GM12875 (cell line): ENCODE data around the gene ARMC3.
"Not testable (repeated sequence)": the region's sequence is repeated elsewhere in the genome, so short reads cannot be mapped to it uniquely, and the experiment has no call there.

Experiments used
- H3K4me3 ChIP-seq: one replicate; pipeline ENCODE4 v1.5.1; 2011; ENCODE audit warnings: low read depth, low read length, control low read depth
- TF ChIP-seq, protein P1 (sequence below): IDR thresholded peaks from 2 replicates; pipeline ENCODE4 v1.5.1; 2011; ENCODE audit warnings: low read depth, mild to moderate bottlenecking, control low read depth, inconsistent platforms, low read length, moderate library complexity, borderline replicate concordance; ENCODE audit not compliant: insufficient read depth

ARMC3 gene

DNA sequence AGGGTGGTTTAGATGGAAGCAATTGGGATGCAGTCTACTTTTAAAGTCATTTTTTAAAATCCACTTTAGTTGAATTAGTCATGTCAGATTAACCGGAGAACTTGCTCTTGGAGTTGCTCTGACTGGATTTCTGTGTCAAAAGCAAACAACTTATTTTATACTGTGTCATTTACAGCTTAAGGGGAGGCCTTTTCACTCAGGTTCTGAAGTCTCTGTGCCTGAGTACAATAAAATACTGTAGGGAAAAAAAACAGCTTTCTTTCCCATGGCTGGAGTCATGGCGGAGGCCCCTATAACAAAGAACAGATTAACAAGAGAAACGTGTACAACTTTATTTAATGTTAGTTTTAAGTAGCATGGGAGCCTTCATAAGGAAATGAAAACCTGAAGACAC lies 128.3 kb downstream of the ARMC3 start:
- no peak overlapping the region for H3K4me3 ChIP-seq

DNA sequence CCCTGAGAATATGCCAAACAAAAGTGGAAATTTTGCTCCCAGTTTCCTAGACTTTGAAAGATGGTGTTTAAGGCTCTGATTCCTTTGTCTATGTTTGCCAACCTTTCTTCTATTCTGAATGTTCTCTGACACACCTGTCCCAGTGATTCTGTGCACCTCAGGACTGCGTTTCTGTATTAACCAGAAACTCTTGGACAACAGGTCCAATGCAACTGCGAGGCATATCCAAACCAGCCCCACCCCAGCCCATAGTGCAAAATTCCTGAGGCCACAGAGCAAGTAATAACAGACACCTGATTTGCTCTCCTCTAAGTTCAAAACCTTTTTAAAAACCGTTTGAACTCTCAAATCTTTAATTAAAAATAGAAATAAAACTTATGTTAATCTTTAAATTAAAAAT lies 130.5 kb downstream of the ARMC3 start:
- TF ChIP-seq, protein P1, sequence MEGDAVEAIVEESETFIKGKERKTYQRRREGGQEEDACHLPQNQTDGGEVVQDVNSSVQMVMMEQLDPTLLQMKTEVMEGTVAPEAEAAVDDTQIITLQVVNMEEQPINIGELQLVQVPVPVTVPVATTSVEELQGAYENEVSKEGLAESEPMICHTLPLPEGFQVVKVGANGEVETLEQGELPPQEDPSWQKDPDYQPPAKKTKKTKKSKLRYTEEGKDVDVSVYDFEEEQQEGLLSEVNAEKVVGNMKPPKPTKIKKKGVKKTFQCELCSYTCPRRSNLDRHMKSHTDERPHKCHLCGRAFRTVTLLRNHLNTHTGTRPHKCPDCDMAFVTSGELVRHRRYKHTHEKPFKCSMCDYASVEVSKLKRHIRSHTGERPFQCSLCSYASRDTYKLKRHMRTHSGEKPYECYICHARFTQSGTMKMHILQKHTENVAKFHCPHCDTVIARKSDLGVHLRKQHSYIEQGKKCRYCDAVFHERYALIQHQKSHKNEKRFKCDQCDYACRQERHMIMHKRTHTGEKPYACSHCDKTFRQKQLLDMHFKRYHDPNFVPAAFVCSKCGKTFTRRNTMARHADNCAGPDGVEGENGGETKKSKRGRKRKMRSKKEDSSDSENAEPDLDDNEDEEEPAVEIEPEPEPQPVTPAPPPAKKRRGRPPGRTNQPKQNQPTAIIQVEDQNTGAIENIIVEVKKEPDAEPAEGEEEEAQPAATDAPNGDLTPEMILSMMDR: no peak
- no peak overlapping the region for H3K4me3 ChIP-seq

More for the DNA sequence above, 128.3 kb downstream of the ARMC3 start:
- TF ChIP-seq, protein P1: no peak

DNA sequence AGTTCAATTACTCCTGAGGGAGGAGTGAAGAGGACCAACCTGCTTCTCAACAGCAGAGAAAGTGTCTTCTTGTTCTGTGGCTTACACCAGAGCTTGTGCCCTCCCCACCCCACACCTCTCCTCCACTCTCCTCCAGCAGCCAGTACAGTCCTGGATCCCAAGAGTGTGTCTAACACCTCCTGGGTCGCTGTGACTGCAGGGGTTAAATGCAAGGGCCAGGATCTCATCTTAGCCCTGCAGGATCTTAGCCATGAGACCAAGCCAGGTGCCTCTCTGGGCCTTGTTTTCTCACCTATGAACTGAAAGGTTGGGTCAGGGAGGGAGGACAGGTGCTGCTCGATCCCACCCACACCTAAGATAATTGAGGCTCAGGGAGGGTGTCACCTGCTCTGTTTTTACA lies 133.1 kb downstream of the ARMC3 start:
- TF ChIP-seq, protein P1: no peak
- no peak overlapping the region for H3K4me3 ChIP-seq

DNA sequence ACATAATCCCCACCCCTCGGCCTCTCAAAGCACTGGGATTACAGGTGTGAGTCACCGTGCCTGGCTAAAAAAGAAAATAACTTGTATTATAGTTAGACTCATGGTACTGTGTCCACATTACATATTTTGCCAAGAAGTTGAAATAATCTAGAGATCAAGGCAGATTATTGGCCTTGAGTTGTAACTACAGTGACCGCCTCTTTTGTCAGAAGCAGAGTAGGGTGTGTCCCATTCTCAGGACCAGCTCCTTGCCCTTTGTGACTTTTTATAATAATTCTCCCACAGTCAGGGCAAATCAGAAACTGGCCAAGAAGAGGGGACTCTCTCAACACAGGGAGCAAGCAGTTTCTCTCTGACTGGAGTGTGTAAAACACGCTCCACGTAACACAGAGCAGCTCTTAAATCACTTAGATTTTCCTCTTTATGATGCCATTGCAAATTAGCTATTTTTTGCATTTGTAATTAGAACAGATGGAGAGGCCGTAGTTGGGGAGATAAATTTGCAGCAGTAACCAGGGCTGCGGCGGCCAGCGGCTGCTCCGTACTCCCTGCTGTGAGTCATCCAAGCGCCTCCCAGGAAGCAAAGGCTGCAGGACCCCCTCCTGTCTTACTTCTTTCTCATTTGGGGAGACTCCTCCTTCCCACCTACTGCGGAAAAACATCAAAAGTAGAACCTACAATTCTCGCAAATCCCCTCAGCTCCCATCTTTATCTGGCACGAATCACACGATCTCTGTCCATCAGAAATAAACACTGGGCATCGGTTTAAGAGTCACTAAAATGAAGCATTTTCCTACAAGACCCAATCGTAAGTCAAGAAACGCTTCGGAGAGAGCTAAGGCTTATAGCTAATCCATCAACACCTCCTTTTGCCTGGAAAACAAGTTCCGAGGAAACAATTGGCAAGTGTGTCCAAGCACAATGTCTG lies 135.5 kb downstream of the ARMC3 start:
- no peak overlapping the region for H3K4me3 ChIP-seq
- TF ChIP-seq, protein P1: no peak

DNA sequence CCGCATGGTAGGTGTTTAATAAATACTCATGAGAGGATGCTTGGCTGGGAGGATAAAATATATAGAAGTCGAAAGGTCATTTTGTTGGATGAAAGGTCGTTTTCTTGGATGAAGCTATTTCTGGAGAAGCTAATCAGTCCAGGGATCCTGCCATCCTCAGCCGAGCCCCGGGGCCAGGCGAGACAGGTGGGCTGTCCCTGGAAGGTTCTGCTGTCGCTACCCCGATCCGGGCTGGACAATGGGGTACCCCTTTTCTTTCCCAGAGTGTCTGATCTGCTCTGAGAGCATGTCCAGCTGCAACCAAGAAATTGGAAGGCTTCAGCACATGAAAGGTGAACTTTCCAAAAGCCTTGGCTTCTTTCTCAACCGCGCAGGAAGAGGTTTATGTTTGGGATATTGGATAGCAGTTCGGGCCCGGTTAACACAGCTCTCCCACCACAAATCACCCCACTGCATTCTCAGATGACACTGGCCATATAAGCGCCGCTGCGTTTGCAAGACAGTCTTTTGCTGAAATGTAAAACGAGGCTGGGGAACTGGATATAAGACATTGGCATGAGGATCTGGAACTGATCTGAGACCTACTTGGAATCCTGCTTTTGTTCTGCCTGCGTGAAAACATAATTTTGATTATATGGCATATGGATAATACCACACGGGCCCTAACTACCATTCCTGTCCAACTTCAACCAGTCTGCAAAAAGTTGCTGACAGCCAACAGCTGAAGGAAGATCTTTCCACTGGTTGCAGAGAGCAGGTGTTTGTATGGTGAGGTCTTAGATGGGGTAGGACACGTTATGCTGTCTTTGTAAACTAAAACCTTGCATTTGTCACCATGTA lies 136.3 kb downstream of the ARMC3 start:
- TF ChIP-seq, protein P1: no peak
- H3K4me3 ChIP-seq: no peak overlapping the region

DNA sequence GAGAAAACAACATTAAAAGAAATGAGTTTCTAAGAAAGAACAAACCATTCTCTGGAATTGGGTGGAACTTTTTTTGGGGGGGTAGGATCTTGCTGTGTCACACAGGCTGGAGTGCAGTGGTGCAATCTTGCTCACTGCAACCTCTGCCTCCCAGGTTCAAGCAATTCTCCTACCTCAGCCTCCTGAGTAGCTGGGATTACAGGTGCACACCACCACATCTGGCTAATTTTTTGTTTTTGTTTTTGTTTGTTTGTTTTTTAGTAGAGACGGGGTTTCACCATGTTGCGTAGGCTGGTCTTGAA lies 136.9 kb downstream of the ARMC3 start:
- H3K4me3 ChIP-seq: not testable (repeated sequence)

DNA sequence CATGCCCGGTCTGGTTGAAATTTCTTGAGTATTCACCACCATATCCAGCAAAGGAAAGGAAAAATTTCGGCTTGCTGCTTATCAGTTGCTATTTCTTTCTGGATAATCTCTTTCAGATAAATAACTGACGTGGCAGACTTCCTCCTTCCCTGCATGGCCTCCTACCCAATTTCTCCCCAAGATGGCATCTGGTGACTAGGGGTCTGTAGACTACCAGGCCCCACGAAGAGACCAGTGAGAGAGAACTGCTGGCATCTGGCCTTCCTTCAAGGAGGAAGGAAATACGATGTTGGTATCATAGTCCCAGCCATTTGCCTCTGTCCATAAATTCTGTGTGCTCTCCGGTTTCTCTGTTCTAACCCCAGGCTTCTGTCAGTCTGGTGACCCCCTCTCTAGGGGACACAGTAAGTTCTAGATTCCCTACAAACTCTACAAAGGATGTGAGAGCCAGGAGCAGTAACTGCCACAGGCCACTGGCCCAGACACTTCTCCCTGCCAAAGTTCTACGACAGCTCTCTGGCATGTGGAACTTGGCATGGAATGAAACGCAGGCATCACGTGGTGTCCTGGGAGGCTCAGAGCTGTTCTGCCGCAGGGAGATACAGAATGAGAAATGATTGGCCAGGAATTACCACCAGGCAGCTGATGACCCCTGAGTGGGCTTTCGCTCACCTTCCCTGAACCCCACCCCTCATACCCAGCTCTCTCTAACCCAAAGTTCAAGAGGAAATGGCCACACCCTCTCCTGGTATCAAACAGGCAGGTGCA lies 137.5 kb downstream of the ARMC3 start:
- TF ChIP-seq, protein P1: no peak
- no peak overlapping the region for H3K4me3 ChIP-seq
